CD4-positive, alpha-beta T cell treated with Interleukin-4 for 1 hour (primary cell): Measurements from ENCODE around the gene GPR161.
"Not testable (repeated sequence)": the region's sequence is repeated elsewhere in the genome, so short reads cannot be mapped to it uniquely, and the experiment has no call there.

ENCODE experiments used
- DNase-seq, 2 donors: peaks; one replicate each; pipeline ENCODE4 v3.0.0-alpha.2; 2020 to 2022

GPR161 gene

DNA sequence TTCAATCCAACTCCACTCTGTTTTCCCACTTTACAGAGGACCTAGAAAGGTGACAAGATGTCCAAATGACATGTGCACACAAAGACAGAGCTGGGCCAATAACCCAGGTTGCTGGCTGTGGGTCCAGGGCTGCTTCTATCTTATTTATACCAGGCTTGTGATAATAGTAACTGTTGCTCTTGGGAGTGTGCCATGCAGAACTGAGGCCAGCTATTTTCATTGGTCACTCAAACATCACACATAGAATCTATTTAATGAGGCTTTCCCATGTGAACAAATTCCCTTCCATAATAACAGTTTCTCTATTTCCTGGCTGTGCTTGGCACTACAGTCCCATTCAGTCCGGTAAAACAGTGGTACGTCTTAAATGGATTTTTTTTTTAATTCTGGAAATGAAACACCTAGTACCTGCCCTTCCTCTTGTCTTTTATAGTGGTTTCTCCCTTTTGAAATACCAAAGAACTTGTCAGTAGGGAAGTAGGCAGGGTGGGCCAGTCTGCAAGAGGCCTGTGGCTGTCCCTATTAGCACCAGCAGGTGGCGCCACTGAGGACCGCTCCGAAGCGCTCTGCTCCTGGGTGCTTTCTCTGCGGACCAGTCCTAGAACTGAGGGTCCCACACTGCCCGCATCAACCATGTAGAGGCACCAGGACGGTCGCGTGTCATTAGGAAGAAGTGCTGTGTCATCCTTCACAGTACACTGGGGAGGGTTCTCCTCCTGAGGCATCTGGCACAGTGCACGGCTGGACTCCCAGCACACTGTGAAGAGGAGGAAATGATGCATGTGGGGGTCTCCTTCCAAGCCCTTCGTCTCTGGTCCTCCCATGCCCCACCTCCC, 52.1 kb downstream of the GPR161 start:
- DNase-seq: peak; percentile 47 to 53

DNA sequence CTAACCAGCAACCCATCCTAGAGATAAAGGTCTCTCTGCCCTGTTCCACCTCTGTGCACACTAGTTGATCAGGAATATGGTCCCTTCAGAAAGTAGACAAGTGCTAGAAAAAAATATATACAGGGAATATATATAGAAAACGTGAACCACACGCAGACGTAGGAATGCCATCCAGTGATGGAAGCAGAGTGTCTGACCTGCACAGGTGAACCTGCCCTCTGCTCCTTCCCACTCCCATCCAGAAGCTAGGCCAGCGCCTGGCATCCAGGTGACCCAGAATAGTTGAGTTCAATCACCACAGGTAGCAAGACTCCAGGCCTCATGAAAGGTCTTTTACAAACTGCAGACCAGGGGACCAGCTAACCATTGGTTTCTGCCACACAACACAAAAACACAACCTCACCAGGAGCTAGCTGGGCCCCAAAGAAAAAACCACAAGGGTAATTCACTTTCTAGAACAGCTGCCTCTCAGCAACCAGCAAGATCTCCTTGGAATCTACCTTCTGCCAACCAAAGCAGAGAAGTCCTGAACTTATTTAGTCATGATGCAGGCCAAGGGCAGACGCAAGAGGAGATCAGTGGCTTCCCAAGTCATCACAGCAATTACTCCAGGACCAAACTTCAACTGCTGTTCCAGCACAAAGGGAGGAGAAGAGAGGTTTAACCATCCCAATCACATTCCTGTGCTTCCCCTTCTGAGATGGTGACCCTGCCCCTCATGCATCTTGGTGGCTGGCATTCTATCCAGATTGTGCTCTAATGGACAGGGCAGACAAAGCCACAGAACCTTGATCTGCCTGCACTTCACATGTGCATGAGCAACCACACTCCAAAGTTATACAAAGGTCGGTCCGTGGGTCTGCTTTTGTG, 53.0 kb downstream of the GPR161 start:
- DNase-seq: no peak

DNA sequence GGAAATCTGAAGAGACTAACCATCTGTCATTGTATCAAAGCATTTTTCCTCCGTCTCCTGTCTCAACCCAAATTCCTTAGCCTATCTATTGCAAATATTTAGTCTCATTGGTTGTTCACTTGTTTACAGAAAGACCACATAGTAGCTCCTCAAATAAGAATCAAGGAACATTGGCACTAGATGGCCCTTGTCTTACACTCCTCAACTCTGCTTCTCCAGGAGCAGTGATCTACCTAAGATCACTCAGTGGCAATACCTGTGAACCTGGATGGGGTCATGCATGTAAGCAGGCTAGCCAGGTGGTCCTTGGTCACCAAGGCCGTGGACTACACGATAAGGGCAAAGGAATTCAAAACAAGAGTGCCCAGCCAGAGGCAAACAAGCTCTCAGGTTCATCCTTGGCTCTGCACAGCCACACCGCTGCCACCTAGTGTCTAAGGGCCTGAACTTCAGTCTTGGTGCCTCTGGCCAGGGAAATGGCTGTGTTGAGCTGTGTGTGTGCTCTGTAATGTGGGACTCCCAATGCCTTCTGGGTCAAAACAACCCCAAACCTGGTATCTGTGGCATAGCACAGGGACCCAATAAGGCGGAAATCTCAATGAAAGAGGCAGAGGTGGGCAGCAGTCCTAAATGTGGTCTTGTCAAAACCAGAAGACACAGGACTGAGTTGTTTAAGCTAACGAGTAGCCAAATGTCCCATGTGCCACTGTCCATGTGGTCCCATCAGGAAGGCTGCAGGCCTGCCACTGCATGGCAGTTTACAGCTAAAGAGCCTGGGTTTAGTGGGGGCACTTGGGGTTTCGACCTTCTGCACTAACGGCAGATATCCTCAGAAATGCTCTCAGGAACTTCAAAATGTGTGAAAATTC, 54.5 kb downstream of the GPR161 start:
- peak; percentile 58 to 61 for DNase-seq

DNA sequence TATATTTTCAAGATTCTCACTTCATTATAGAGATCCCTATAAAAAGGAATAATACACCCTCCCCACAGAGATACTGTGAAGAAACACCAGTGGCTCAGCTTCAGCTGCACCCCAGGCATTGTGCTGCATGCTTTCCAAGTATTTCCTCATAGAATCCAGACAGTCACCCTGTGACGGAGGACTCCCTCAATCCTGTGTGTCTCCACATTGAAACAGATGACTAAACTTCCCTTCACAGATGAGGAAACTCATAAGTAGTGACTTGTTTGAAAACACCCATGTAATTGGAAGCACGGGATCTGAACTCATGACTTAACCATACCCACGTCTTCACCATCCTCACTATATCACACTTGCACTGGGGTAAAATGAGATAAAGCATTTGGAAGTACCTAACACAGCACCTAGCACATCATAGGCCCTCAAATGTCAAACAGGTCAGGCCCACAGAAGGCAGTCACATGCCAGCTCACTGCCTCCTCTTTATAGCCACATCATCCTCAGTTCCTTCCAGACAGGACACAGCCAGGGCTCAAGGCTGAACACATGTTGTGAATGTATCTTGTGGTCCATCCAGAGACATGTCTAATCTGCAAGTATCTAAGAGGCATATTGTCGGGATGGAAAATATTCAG, 55.2 kb downstream of the GPR161 start:
- DNase-seq: no peak

- no peak for DNase-seq
Measured at GRCh38 chr1:168079761-168080160, 57.0 kb downstream of the GPR161 start.

- no peak for DNase-seq
Measured at GRCh38 chr1:168069384-168069783, 67.3 kb downstream of the GPR161 start.

- DNase-seq: no peak
Measured at GRCh38 chr1:168065506-168065905, 71.2 kb downstream of the GPR161 start.

DNA sequence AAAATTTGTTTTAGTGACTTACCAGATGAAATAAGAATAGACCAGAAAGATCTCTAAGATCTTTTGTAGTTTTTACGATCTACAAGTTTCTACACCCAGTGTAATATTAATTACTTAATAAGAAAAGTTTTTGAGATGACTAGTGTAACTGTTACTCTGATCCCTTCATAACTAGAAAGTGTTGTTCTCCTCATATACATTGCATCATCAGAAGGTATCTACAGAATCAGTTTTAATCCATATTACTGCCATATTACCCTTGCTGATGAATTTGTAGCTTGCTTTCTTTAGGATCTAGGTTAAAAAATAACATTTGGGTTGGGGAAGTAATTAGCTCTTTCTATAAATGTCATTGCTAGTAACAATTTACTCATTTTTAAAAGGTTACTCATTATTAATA, 72.5 kb downstream of the GPR161 start:
- DNase-seq: no peak

DNA sequence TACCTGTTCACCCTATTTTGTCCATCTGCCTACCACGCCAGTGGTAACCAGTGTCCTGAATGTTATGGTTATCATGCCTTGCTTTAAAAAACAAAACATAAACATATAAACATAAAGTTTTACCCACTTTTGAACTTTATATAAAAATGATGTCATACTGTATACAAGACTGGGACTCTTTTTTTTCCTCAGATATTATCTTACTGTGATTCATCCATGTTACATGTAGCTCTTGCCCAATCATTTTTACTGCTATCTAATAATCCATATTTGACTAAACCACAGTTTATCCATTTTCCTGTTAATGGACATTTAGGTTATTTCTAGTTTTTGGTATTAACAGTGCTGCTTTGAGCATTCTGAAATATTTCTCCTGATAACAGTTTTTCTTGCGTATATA, 78.8 kb downstream of the GPR161 start:
- no peak for DNase-seq

GRCh38 chr1:168057355-168057754, 79.4 kb downstream of the GPR161 start:
- no peak for DNase-seq

DNA sequence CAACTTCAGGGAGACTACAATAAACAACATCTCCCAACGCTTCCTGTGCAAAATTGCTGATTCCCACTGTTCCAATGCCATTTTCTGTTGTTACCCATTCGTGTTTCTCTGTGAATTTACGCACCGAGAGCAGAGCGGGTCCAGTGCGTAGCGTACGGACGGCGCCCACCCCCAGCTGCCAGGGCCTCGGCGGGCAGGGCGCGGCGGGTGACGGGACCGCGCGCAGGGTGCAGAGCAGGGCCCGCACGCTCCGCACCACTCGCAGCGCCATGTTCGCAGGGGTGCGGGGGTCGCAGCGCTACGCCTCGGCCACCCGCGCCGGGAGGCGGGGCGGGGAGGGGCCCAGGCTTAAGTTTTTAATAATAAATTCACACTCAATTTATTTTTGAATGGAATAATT, 80.6 kb downstream of the GPR161 start:
- not testable (repeated sequence) for DNase-seq

GRCh38 chr1:168054117-168054516, 82.6 kb downstream of the GPR161 start:
- no peak for DNase-seq

DNA sequence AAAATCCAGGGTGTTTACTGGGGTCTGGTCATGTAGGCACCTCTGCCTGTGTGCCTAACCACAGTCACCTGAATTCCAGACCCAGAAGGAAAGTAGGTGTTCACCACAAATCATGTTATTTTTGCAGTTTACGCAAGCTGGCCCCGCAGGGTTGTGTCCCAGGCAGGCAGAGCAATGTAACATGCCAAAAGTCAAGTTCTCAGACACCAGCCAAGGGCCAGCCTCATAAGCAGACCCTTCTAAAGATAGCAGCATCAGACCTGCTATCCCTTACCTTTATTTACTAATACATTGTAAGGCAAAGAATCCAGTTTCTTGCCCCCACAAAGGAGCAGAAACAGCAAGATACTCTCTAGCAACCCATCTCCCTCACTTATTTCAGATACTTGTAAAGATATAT, 83.0 kb downstream of the GPR161 start:
- no peak for DNase-seq

- no peak for DNase-seq
Measured at GRCh38 chr1:168050880-168051279, 85.8 kb downstream of the GPR161 start.

GRCh38 chr1:168050307-168050706, 86.4 kb downstream of the GPR161 start:
- no peak for DNase-seq

- no peak for DNase-seq
Measured at GRCh38 chr1:168045311-168045710, 91.4 kb downstream of the GPR161 start.

- DNase-seq: no peak
Measured at GRCh38 chr1:168042362-168042761, 94.4 kb downstream of the GPR161 start.

GRCh38 chr1:168035345-168035744, 101.4 kb downstream of the GPR161 start:
- DNase-seq: no peak

- no peak for DNase-seq
Measured at GRCh38 chr1:168032029-168032428, 104.7 kb downstream of the GPR161 start.

- DNase-seq: no peak
Measured at GRCh38 chr1:168031627-168032026, 105.1 kb downstream of the GPR161 start.

DNA sequence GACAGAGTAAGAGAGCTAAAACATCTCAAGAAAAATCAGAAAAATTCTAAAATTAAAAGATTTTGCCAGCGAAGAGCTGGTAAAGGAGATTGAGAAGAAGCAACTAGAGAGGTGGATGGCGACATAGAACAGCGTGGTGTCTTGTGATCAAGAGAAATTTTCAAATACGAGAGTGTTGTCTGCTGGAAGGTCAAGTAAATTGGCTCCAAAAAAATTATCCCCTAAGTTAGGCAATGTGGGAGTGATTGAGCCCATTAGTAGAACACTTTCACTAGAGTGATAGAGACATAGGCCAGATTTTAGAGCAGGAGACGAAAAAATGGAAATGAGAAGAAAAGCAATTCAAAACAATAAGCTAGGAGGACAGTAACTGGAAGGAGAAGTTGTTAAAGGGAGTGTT, 105.5 kb downstream of the GPR161 start:
- no peak for DNase-seq
